ENCODE measurements around the gene PLCL1. TPM values are rescaled to one million over a fixed set of nuclear protein-coding genes. Genes with fewer than 3 reads are reported as not detected.
A peak's percentile ranks its signal among the peaks of the same experiment; 100 is the strongest.

The PLCL1 gene
- total RNA-seq, 1 donor from 2014 or later, result 7.7 TPM

DNA sequence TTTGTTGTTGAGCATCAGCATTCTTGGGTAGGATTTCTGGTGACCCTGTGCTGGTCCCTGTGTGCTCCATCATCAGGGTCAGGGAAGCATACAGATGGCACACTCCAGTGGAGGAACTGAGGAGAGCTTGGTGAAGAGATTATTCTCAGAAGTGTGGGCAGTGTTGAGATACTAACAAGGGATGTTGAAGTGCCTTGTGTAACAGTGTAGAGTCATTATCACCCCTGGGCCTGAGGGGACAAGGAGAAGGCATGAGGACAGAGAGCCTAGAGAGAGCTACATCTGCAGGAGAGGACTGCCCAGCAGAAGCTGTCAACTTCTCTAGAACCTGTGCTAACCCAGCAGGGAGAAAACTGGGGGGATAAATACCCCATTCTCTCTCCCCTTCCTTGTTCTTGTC lies 189.0 kb downstream of the PLCL1 start:
- ATAC-seq, result no peak
- Histone ChIP-seq H3K27me3 (no peaks in the 10 kb centered on the region), H3K36me3 (no peaks in the 10 kb centered on the region), H3K4me1 (no peaks in the 10 kb centered on the region), H3K9me3 (no peaks in the 10 kb centered on the region), H3K4me3 (no peak overlapping the region), H3K27ac (no peak overlapping the region)
- TF ChIP-seq, protein P1, sequence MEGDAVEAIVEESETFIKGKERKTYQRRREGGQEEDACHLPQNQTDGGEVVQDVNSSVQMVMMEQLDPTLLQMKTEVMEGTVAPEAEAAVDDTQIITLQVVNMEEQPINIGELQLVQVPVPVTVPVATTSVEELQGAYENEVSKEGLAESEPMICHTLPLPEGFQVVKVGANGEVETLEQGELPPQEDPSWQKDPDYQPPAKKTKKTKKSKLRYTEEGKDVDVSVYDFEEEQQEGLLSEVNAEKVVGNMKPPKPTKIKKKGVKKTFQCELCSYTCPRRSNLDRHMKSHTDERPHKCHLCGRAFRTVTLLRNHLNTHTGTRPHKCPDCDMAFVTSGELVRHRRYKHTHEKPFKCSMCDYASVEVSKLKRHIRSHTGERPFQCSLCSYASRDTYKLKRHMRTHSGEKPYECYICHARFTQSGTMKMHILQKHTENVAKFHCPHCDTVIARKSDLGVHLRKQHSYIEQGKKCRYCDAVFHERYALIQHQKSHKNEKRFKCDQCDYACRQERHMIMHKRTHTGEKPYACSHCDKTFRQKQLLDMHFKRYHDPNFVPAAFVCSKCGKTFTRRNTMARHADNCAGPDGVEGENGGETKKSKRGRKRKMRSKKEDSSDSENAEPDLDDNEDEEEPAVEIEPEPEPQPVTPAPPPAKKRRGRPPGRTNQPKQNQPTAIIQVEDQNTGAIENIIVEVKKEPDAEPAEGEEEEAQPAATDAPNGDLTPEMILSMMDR (IDR thresholded peaks at IDR 0.05), result no peak
- no peak for DNase-seq
- intact Hi-C loops (cut with DNase I), result no loop called here

DNA sequence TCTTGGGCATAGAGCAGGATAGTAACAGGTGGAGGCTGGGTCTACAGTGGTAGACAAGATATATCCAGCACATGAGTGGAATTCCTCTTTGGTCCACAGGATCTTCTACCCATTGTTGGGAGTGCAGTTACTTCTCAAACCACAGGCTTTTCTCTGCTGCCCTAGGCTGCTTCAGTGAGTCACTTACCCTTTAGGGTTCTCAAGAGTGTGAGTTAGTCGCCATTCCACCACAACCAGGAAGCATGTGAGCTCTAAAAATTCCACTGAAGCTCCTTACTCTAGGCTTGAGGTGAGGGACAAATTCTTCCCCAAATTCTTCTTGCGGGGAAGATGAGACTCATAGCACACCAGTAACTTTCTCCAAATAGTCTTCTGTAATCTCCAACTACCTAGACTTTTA lies 189.4 kb downstream of the PLCL1 start:
- ATAC-seq (peak; percentile 19), DNase-seq (no peak)
- H3K27me3 ChIP-seq, result no peaks in the 10 kb centered on the region
- TF ChIP-seq, protein P1 (IDR thresholded peaks at IDR 0.05), result no peak
- no peak overlapping the region for H3K27ac ChIP-seq
- H3K9me3 ChIP-seq, result no peaks in the 10 kb centered on the region
- intact Hi-C loops (cut with DNase I), result no loop called here
- no peaks in the 10 kb centered on the region for H3K36me3 ChIP-seq
- H3K4me1 ChIP-seq, result no peaks in the 10 kb centered on the region
- no peak overlapping the region for H3K4me3 ChIP-seq

DNA sequence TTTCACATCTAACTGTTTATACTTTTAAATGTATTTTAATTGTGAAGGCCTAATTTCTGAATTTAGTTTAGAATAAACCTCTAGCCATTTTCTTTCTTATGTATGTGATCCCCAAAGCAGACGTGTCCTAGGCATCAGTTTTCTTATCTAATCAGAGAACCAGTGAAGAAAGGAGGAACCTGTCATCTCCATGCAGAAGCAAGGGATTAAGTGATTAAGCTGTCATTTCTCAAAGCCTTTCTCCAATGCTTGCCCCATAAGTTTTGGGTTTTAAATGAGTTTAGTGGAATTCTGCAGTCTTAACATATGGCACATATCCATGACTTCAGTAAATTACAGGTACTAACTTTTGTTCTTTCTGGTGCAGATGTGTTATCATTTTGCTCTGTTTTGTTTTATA lies 190.4 kb downstream of the PLCL1 start:
- Histone ChIP-seq H3K27ac (no peak overlapping the region), H3K4me3 (no peak overlapping the region), H3K9me3 (no peaks in the 10 kb centered on the region), H3K27me3 (no peaks in the 10 kb centered on the region), H3K4me1 (no peaks in the 10 kb centered on the region), H3K36me3 (no peaks in the 10 kb centered on the region)
- ATAC-seq (no peak), DNase-seq (no peak)
- TF ChIP-seq, protein P1 (IDR thresholded peaks at IDR 0.05), result no peak
- intact Hi-C loops (cut with DNase I), result no loop called here

DNA sequence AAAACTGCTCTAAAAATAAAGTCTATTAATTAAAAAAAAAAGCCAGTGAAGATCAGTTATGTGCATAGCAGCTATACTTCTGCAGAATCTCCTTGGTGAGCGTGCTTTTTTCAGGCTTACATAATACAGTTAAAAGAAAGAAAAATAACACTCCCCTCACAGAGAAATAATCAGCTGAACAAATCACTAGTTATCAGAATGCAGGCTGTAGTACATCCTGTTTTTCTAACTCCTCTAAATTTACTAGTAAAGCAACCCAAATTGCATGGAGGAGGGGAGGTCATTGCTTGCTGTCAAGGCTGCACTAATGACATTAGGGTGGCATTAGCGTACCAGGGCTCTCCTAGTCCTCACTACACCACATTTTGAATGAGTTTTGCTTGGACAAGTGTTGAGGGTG lies 192.2 kb downstream of the PLCL1 start:
- H3K4me1 ChIP-seq, result no peaks in the 10 kb centered on the region
- intact Hi-C loops (cut with DNase I), result no loop called here
- DNase-seq (no peak), ATAC-seq (peak; percentile 9)
- no peaks in the 10 kb centered on the region for H3K27me3 ChIP-seq
- no peaks in the 10 kb centered on the region for H3K36me3 ChIP-seq
- no peak overlapping the region for H3K27ac ChIP-seq
- TF ChIP-seq, protein P1 (IDR thresholded peaks at IDR 0.05), result no peak
- no peaks in the 10 kb centered on the region for H3K9me3 ChIP-seq
- no peak overlapping the region for H3K4me3 ChIP-seq

DNA sequence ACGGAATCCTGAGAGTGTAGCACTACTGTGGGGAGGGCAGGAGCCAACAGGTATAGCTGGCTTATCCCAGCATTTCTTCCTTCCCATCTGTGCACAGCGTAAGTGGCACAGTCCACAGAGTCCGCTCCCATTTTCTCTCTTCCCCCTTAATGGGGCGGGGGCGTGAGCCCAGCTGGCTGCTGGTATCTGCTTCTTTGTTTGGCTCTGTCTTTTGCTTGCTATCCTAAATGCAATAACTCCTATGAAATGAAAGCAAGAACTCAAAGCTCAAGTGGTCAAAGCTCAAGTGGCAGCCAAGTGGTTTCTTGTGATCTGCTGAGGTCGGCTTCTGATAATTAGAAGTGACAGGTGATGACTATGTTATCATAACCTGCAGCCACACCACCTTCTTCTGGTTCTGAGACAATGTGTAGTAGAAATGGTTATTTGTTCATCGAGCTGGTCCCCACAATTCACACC lies 192.7 kb downstream of the PLCL1 start:
- Histone ChIP-seq H3K27me3 (no peaks in the 10 kb centered on the region), H3K4me1 (no peaks in the 10 kb centered on the region), H3K36me3 (no peaks in the 10 kb centered on the region), H3K4me3 (no peak overlapping the region), H3K27ac (no peak overlapping the region), H3K9me3 (no peaks in the 10 kb centered on the region)
- ATAC-seq, result peak; percentile 53
- no peak for DNase-seq
- intact Hi-C loops (cut with DNase I), result no loop called here
- TF ChIP-seq, protein P1 (IDR thresholded peaks at IDR 0.05), result no peak

DNA sequence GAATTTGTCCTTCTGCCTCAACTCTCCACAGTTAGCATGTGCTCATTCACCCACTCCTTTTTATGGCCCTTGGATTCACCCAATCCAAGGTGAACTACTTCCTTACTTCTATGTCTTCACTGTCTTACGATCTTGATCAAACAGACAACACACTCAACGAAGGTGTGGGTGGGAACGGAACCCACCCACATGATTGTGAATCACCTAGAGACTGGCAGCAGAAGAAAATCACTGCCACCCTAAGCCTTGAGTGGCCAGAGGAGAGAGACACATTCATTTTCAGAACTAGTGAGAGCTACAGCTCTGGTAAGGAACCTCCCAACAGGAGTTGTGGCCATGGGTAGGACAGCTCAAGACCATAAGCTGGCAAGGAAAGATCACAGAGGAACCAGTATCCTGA lies 194.3 kb downstream of the PLCL1 start:
- Histone ChIP-seq H3K27ac (no peak overlapping the region), H3K9me3 (no peaks in the 10 kb centered on the region), H3K4me1 (no peaks in the 10 kb centered on the region), H3K27me3 (no peaks in the 10 kb centered on the region), H3K4me3 (no peak overlapping the region), H3K36me3 (no peaks in the 10 kb centered on the region)
- intact Hi-C loops (cut with DNase I), result no loop called here
- ATAC-seq (no peak), DNase-seq (no peak)
- TF ChIP-seq, protein P1 (IDR thresholded peaks at IDR 0.05), result no peak

Data from upper lobe of right lung (tissue), 1 donor.